HG03108 (cell line): ENCODE measurements around the gene PPP1R1B.

Experiments used
- ATAC-seq: cut with Tn5 transposase; IDR thresholded peaks from one replicate; pipeline ENCODE4 v1.9.1; 2021; ENCODE audit warnings: moderate library complexity; ENCODE audit not compliant: unreplicated experiment

Gene PPP1R1B

GRCh38 chr17:39651923-39652586, 25.3 kb downstream of the PPP1R1B start:
- ATAC-seq, result no peak

GRCh38 chr17:39652587-39653315, 26.0 kb downstream of the PPP1R1B start:
- no peak for ATAC-seq

GRCh38 chr17:39653316-39653661, 26.5 kb downstream of the PPP1R1B start:
- ATAC-seq, result no peak

GRCh38 chr17:39653662-39654331, 27.0 kb downstream of the PPP1R1B start:
- ATAC-seq, result no peak

GRCh38 chr17:39655105-39655504, 28.4 kb downstream of the PPP1R1B start:
- no peak for ATAC-seq

- no peak for ATAC-seq
Observed at GRCh38 chr17:39658346-39658745, 31.6 kb downstream of the PPP1R1B start.

GRCh38 chr17:39658760-39659159, 32.0 kb downstream of the PPP1R1B start:
- no peak for ATAC-seq

GRCh38 chr17:39659279-39660010, 32.7 kb downstream of the PPP1R1B start:
- no peak for ATAC-seq

GRCh38 chr17:39660011-39660360, 33.2 kb downstream of the PPP1R1B start:
- no peak for ATAC-seq

- no peak for ATAC-seq
Observed at GRCh38 chr17:39660397-39661385, 33.9 kb downstream of the PPP1R1B start.

GRCh38 chr17:39661744-39662541, 35.2 kb downstream of the PPP1R1B start:
- no peak for ATAC-seq

GRCh38 chr17:39662551-39663339, 36.0 kb downstream of the PPP1R1B start:
- no peak for ATAC-seq

GRCh38 chr17:39663340-39663687, 36.6 kb downstream of the PPP1R1B start:
- no peak for ATAC-seq

GRCh38 chr17:39663688-39664580, 37.2 kb downstream of the PPP1R1B start:
- ATAC-seq, result no peak

- no peak for ATAC-seq
Observed at GRCh38 chr17:39664581-39665561, 38.1 kb downstream of the PPP1R1B start, which contains the start of gene TCAP. TSS of gene TCAP (plus strand) at chr17:39665349. CDS start at chr17:39665360, 11 bp downstream.

GRCh38 chr17:39665642-39666224, 39.0 kb downstream of the PPP1R1B start:
- no peak for ATAC-seq
